ENCODE results near the gene AOAH. TPM values are rescaled to one million over a fixed set of nuclear protein-coding genes. Genes with fewer than 3 reads are reported as not detected.

AOAH gene
- total and polyA plus RNA-seq, 9 of the 15 experiments (the other 6 are each of a cell fraction or from before 2014, with no cell fraction given), result not detected

DNA sequence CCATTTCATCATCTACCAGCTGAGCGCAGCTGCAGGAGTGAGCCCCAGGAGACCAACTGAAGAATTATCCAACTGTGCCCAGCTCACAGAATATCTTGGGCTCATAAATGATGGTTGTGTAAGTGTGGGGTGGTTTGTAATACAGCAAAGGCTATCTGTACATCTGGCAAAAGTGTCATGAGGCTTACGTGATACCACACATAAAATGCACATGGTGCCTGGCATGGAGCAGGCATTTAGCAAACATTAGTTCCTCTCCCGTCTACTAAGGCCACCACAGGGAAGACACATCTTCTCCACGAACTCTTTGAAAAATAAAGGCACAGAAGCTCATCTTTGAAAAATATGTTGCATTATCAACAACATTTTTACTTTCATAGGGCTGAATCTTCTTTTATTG is 32.3 kb downstream of the AOAH start (continued):
- TF ChIP-seq PBX2 (CRISPR knock-in tag; IDR thresholded peaks at IDR 0.05; ENCODE audit: low read depth) (no peak), PBX2 (tag; conservative IDR thresholded peaks at IDR 0.05; ENCODE audit: low read depth) (no peak), XRCC3 (IDR thresholded peaks at IDR 0.05) (no peak)

- H3K9ac ChIP-seq (ENCODE audit: insufficient read depth in 1 of 2, low read depth in 2 of 2, low read length in 2 of 2), result no peak overlapping the region
- H3K27ac ChIP-seq (ENCODE audit: extremely low read depth, low read depth, low read length), result no peak overlapping the region
- no peaks in the 10 kb centered on the region for H3K9me3 ChIP-seq (replicated peaks; ENCODE audit: control insufficient read depth, insufficient read depth, low read depth, low read length)
- no peak overlapping the region for H2AFZ ChIP-seq (ENCODE audit: low read depth, low read length)
- no peaks in the 10 kb centered on the region for H3K79me2 ChIP-seq (ENCODE audit: control insufficient read depth, insufficient read depth, low read length)
- in situ Hi-C loops (cut with MboI), result no loop called here
- 0% methylated on average over 6 of the region's 6 CpGs for WGBS (ENCODE audit: insufficient coverage, low coverage, missing lambda C conversion rate)
- ATAC-seq (no peak), FAIRE-seq (no peak), DNase-seq (ENCODE audit: extremely low read depth in 1 of 4, low spot score in 3 of 4) (no peak)
- no peaks in the 10 kb centered on the region for H3K36me3 ChIP-seq (ENCODE audit: control insufficient read depth, insufficient read depth, low read length)
- H3K27me3 ChIP-seq (ENCODE audit: control insufficient read depth in 2 of 2, insufficient read depth in 2 of 2, low read length in 2 of 2), result peaks cover 0 to 5% of the 10 kb centered on the region in 2 experiments; a peak in 1 of 5 replicates
- CTCF ChIA-PET (ENCODE audit: low intra/inter-chr PET ratio), result no interaction called here
- H3K9me1 ChIP-seq (ENCODE audit: control insufficient read depth, insufficient read depth, low read length), result no peaks in the 10 kb centered on the region
- no peak overlapping the region for H3K4me2 ChIP-seq (ENCODE audit: insufficient read depth, low read length)
- no peak overlapping the region for H3K4me3 ChIP-seq
- intact Hi-C loops (cut with micrococcal nuclease), result no loop called here
- no peaks in the 10 kb centered on the region for H4K20me1 ChIP-seq (replicated peaks; ENCODE audit: control insufficient read depth, insufficient read depth, low read length)
- POLR2A ChIA-PET, result interaction anchor here (0.7 kb wide), 1 partner anchor 273 kb away, joined by 3 read pairs; no protein-coding TSS in a partner anchor
- no TSS peak for BruUV-seq (replicated peaks)
- H3K4me1 ChIP-seq (replicated peaks in 1 of 2; ENCODE audit: control insufficient read depth in 2 of 2, insufficient read depth in 2 of 2, low read length in 2 of 2), result no peaks in the 10 kb centered on the region
- TF ChIP-seq ZNF76 (CRISPR knock-in tag; IDR thresholded peaks at IDR 0.05; ENCODE audit: borderline replicate concordance), result no peak
- no peak for TF ChIP-seq HNRNPUL1 (IDR thresholded peaks at IDR 0.05; ENCODE audit: low read length)
- no peak for TF ChIP-seq CREB3 (tag; conservative IDR thresholded peaks at IDR 0.05; ENCODE audit: low read depth)
- no peak for TF ChIP-seq ZNF347 (CRISPR knock-in tag; IDR thresholded peaks at IDR 0.05; ENCODE audit: low read depth)
- TF ChIP-seq RBM39 (optimal IDR thresholded peaks at IDR 0.05; ENCODE audit: low read depth, low read length), result no peak
- no peak for TF ChIP-seq TEAD1 (CRISPR knock-in tag; IDR thresholded peaks at IDR 0.05)
- TF ChIP-seq ZNF146 (CRISPR knock-in tag; IDR thresholded peaks at IDR 0.05; ENCODE audit: unreplicated experiment), result no peak
- TF ChIP-seq HLTF (IDR thresholded peaks at IDR 0.05), result no peak
- no peak for TF ChIP-seq MTA3 (IDR thresholded peaks at IDR 0.05; ENCODE audit: borderline replicate concordance)
- TF ChIP-seq MTA2 (IDR thresholded peaks at IDR 0.05; ENCODE audit: low read depth), result no peak
- TF ChIP-seq ZNF655 (CRISPR knock-in tag; IDR thresholded peaks at IDR 0.05), result no peak
- no peak for TF ChIP-seq CHD1 (IDR thresholded peaks at IDR 0.05; ENCODE audit: low read length)
- TF ChIP-seq TRIM28 (IDR thresholded peaks at IDR 0.05), result no peak
- TF ChIP-seq ZNF644 (tag; IDR thresholded peaks at IDR 0.05; ENCODE audit: low read depth), result no peak
- no peak for TF ChIP-seq RBFOX2 (IDR thresholded peaks at IDR 0.05; ENCODE audit: low read depth, low read length)
Measured at GRCh38 chr7:36690514-36691187, 33.6 kb downstream of the AOAH start.
